HG02884 (cell line): ENCODE data around the gene WDFY2.

ENCODE experiments used
- ATAC-seq: cut with Tn5 transposase; IDR thresholded peaks from one replicate; pipeline ENCODE4 v1.9.1; 2021; ENCODE audit warnings: mild to moderate bottlenecking, moderate library complexity; ENCODE audit not compliant: unreplicated experiment

The WDFY2 gene

DNA sequence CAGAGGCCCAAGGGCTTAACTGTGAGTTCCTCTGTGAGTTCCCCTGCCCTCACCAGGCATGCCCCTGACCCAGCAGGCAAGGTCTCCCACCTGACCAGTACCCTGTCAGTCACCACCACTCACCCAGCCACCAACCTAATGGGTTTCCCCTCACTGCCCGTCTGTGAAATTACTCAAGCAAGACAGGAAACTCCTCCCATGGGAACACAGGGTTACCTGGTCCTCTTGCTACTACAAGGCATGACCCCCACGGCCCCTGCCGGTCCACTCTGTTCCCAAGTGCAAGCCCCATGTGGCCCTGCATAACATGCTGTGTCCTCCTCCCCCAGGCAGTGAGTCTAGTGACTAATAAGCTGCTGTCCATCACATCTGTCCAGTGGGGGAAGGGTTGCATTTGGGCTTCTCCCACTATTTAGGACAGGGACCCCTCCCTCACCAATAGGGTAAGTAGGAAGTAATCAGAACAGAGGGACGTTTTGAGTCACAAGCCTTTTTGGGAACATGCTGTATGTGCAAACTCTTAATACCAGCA is 227.7 kb downstream of the WDFY2 start:
- no peak for ATAC-seq

DNA sequence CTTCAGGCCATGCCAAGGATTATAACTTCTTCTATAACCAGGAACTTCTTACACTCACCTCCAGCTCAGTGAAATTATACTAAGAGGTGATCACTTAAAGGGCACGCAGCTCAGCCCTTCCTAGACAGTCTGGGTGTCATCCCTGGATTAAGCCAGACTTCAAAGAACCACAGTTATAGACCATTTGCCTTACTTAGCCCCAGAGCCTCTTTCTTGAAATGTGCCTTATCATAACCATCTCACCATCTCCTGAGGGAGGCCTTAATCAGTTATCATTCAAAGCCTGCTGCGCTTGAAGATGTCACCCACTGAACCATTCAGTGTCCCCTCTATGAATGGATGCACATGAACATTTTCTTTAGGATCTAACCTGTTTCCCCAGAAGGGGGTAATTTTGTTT is 229.8 kb downstream of the WDFY2 start:
- ATAC-seq = no peak

DNA sequence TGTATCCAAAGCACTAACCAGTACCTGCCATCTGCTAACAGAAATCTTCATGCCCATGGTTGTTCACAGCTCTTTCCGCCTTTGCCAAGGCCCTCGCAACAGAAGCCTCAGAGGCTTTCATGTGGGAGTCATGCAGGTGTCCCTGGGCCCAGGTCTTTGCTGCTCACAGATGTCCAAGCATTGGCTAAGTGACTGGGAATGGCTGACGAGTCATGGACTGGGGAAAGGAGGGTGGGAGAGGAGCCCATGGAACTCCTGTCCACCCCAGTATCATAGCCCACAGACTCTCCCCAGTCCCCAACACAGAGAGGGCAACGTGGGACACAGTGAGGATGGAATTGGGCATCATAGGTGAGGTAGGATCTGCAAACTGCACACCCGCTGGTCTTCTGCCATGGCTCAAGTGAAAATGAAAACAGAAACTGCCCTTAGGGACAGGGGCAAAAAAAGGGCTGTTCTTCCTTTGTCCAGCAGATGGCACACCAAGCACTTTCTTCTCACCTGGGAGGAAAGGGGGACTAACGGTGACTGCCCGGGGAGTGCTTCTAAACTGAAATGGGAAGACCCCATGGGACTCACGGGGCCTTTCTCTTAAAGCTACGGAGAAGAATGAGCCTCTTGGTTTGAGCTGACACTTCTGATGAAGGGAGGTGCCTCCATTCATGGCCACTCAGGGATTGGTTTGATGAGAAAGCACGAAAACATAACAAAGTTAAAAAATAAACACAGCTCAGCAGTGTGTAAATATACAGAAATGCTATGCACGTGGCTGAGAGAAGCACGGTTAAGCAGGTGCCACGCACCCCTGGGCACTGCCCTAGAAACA is 230.8 kb downstream of the WDFY2 start:
- peak; percentile 77 for ATAC-seq

DNA sequence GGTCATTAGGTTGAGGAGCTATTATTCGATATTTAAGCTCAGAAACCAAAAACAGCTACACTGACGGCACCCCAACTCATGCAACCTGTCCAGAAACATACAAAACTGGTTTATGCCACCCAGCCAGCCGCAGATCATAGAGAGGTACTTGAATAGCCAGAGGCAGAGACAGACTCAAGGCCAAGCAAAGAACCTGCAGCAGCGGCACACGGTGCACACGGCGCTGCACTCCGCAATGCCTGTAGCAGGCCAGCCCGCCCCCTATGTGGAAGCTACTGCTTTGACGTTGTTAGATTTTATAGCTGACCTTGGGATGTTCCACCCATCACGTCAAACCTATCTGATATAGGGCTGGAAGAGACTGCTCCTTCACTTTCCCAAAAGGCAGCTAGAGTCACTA is 231.6 kb downstream of the WDFY2 start:
- no peak for ATAC-seq

DNA sequence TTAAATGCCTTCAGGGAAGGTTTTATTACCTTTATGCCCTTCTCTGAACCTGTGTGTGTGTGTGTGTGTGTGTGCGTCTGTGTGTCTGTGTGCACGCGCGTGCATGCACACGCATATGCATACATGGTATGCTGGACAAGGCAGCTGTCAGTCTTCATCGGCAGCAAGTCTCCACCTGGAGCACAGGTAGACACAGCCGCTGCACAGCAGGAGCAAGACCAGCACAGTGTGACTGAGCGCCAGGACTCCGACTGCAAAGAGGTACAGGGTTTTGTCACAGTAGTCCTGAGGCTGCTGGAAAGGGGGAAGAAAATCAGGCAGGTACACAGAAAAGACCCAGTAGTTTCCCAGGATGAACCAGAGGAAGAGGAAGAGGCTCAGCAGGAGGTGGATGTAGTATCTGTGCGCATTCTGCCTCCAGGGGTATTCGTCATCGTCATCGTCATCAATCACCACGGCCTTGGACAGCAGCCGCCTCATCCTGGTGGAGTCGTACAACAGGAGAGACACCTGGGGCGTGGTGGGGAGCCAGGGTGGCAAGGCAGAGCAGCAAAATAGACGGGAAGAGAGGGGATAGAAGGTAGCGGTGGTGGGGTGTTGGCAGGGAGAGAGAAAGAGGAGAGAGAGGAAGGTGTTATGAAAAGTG is 232.5 kb downstream of the WDFY2 start:
- ATAC-seq = no peak
